ENCODE measurements around the gene LRP1.

Gene LRP1

GRCh38 chr12:57196956-57197355, 68.7 kb downstream of the LRP1 start:
- DNase-seq: no peak

- DNase-seq: no peak
Observed at GRCh38 chr12:57198329-57198728, 70.0 kb downstream of the LRP1 start.

GRCh38 chr12:57199191-57199590, 70.9 kb downstream of the LRP1 start:
- DNase-seq: no peak

GRCh38 chr12:57200497-57200896, 72.2 kb downstream of the LRP1 start:
- no peak for DNase-seq

GRCh38 chr12:57201219-57201618, 72.9 kb downstream of the LRP1 start:
- no peak for DNase-seq

- DNase-seq: no peak
Observed at GRCh38 chr12:57201631-57202030, 73.3 kb downstream of the LRP1 start.

- no peak for DNase-seq
Observed at GRCh38 chr12:57202321-57202720, 74.0 kb downstream of the LRP1 start.

- no peak for DNase-seq
Observed at GRCh38 chr12:57203201-57203600, 74.9 kb downstream of the LRP1 start.

- no peak for DNase-seq
Observed at GRCh38 chr12:57203791-57204190, 75.5 kb downstream of the LRP1 start.

GRCh38 chr12:57204454-57204853, 76.2 kb downstream of the LRP1 start:
- DNase-seq: no peak

GRCh38 chr12:57205186-57205585, 76.9 kb downstream of the LRP1 start:
- no peak for DNase-seq

GRCh38 chr12:57205931-57206330, 77.6 kb downstream of the LRP1 start:
- DNase-seq: no peak

- no peak for DNase-seq
Observed at GRCh38 chr12:57207731-57208630, 79.7 kb downstream of the LRP1 start.

- no peak for DNase-seq
Observed at GRCh38 chr12:57208631-57209282, 80.5 kb downstream of the LRP1 start.

GRCh38 chr12:57209916-57210315, 81.6 kb downstream of the LRP1 start:
- no peak for DNase-seq

- no peak for DNase-seq
Observed at GRCh38 chr12:57210461-57210860, 82.2 kb downstream of the LRP1 start.

- no peak for DNase-seq
Observed at GRCh38 chr12:57210926-57211692, 82.8 kb downstream of the LRP1 start.

- no peak for DNase-seq
Observed at GRCh38 chr12:57211791-57212700, 83.8 kb downstream of the LRP1 start.

GRCh38 chr12:57212701-57213057, 84.4 kb downstream of the LRP1 start:
- no peak for DNase-seq

GRCh38 chr12:57213058-57213715, 84.9 kb downstream of the LRP1 start:
- peak; percentile 90 for DNase-seq

GRCh38 chr12:57213763-57214397, 85.6 kb downstream of the LRP1 start:
- DNase-seq: no peak

GRCh38 chr12:57214398-57214781, 86.1 kb downstream of the LRP1 start:
- peak; percentile 79 for DNase-seq

Measured in stimulated activated CD8-positive, alpha-beta memory T cell treated with anti-CD3 and anti-CD28 coated beads, Interleukin-4, amount 100 ng/mL, for 48 hours (primary cell).